OCI-LY7 (cell line): ENCODE data around the gene FGB. TPM values are rescaled to one million over a fixed set of nuclear protein-coding genes. Genes with fewer than 3 reads are reported as not detected.

Experiments used
- BruUV-seq: library from RNA; stranded (reverse); fragments of 400-500 nt; replicated peaks from 2 replicates; lab custom pipeline; 2021; lab: Mats Ljungman, UMichigan
- CTCF ChIA-PET: fragments of 300-600 bp; sonication (Branson Sonifier 250); formaldehyde crosslinking; loops from one replicate; lab custom pipeline; 2022; ENCODE audit warnings: antibody characterized with exemption; ENCODE audit not compliant: unreplicated experiment; lab: Charles Lee
- POLR2A ChIA-PET: fragments of 300-600 bp; sonication (Branson Sonifier 250); formaldehyde crosslinking; loops from one replicate; lab custom pipeline; 2022; ENCODE audit warnings: antibody characterized with exemption; lab: Charles Lee
- DNase-seq: peaks from one replicate; pipeline ENCODE4 v3.0.0-alpha.2; 2015; ENCODE audit warnings: low spot score
- H2AFZ ChIP-seq: fragments of 200-600 bp; sonication (generic), shearing (Covaris generic); 2 replicates; pipeline ENCODE4 v1.6.1; 2014; ENCODE audit warnings: mild to moderate bottlenecking, antibody characterized with exemption, low read length, moderate library complexity
- H3K27ac ChIP-seq: fragments of 200-600 bp; sonication (generic); 2 replicates; pipeline ENCODE4 v1.5.1; 2014; ENCODE audit warnings: mixed run types, low read depth, mild to moderate bottlenecking, moderate library complexity, low read length, inconsistent platforms; ENCODE audit not compliant: poor library complexity, severe bottlenecking
- H3K36me3 ChIP-seq: fragments of 200-600 bp; sonication (generic); 2 replicates; pipeline ENCODE4 v1.6.1; 2014; ENCODE audit warnings: mild to moderate bottlenecking, antibody characterized with exemption, low read length, moderate library complexity, mixed read lengths; ENCODE audit not compliant: insufficient read depth
- H3K4me1 ChIP-seq: fragments of 200-600 bp; sonication (generic); 2 replicates; pipeline ENCODE4 v1.5.1; 2014; ENCODE audit warnings: mild to moderate bottlenecking, low read length; ENCODE audit not compliant: insufficient read depth, poor library complexity, severe bottlenecking
- H3K4me2 ChIP-seq: fragments of 200-600 bp; sonication (generic); 2 replicates; pipeline ENCODE4 v1.6.1; 2014; ENCODE audit warnings: mild to moderate bottlenecking, low read length
- H3K4me3 ChIP-seq: fragments of 200-600 bp; sonication (generic); 2 replicates; pipeline ENCODE4 v1.5.1; 2014; ENCODE audit warnings: mild to moderate bottlenecking, low read depth, low read length; ENCODE audit not compliant: poor library complexity, severe bottlenecking
- H3K79me2 ChIP-seq: fragments of 200-600 bp; sonication (generic); 2 replicates; pipeline ENCODE4 v1.6.1; 2016; ENCODE audit warnings: low read depth, mild to moderate bottlenecking, low read length, moderate library complexity, mixed read lengths; ENCODE audit not compliant: insufficient read depth
- H3K9me2 ChIP-seq: fragments of 200-600 bp; sonication (generic); 2 replicates; pipeline ENCODE4 v1.6.1; 2016; ENCODE audit warnings: mild to moderate bottlenecking, low read length, mixed read lengths; ENCODE audit not compliant: insufficient read depth
- H3K9me3 ChIP-seq: fragments of 200-600 bp; sonication (generic); 2 replicates; pipeline ENCODE4 v1.6.1; 2014; ENCODE audit warnings: mild to moderate bottlenecking, mixed run types, low read length, mixed read lengths
- H4K20me1 ChIP-seq: fragments of 200-600 bp; sonication (generic); 2 replicates; pipeline ENCODE4 v1.6.1; 2014; ENCODE audit warnings: mild to moderate bottlenecking, antibody characterized with exemption, low read length, moderate library complexity, mixed read lengths; ENCODE audit not compliant: insufficient read depth
- EZH2phosphoT487 ChIP-seq: fragments of 200-600 bp; sonication (generic); IDR thresholded peaks from 2 replicates; pipeline ENCODE4 v1.6.1; 2018; ENCODE audit warnings: low read depth, borderline replicate concordance, mild to moderate bottlenecking, mixed run types, antibody characterized with exemption, low read length, moderate library complexity, mixed read lengths
- intact Hi-C: fragments of 100-400 bp; cut with micrococcal nuclease; formaldehyde crosslinking; loops from one replicate; pipeline ENCODE4 v1.10.0; 2022; ENCODE audit not compliant: unreplicated experiment
- total RNA-seq, 2 experiments: library from RNA; depleted of rRNA in 1 of 2; stranded (reverse); fragments of >200 nt in 1 of 2; shearing (Covaris generic) in 1 of 2; gene quantifications; 2 replicates each; pipeline ENCODE4 v1.2.3, GENCODE V29; 2014 to 2022
- TF ChIP-seq, protein P1 (sequence below): fragments of 200-600 bp; sonication (generic); conservative IDR thresholded peaks from 2 replicates; pipeline ENCODE4 v1.5.1; 2014; ENCODE audit warnings: mild to moderate bottlenecking, antibody characterized with exemption, low read length, moderate library complexity, mixed read lengths

Gene FGB
- total RNA-seq, 2 experiments from 2014 or later, result not detected

DNA sequence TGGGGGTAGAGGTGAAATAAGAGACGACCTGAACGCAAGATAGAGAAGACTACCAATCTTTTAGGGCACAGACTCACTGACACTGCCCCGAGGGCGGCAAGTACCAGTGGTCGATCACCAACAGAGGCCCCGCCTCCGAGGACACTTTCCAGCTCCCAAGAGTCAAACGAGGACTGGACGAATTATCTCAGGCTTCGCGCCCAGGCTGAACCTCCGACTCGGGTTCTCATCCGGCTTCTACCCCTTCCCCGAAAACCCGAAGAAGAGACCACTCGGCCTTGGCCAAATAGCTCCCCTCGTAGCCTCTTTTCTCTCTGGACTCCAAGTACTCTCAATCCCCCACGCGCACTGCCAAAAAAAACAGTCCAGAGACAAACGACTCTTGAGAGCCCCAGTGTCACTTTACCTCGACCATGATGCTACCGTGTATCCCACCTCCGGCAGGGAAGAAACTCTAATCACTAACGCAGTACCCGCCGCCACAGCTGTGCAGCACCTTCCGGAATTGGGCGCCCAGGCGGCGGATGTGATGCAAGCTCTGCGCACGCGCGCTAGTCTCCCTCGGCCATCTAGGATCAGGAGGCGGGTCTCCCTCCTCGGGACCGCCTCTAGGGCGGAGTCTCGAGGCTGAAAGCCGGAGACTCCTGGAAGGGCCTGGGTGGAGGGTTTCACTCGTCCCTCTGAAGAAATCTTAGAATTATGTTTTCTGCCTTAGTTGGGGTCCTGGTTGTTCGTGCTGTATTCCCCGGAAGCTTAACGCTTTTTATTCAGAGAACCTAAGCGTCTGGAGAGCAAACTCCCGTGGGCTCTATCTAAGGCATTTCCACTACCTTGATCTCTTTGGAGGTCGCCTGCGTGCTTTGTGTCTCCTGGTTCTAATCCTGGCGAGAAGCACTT lies 12.7 kb upstream of the FGB start, which contains the start of gene PLRG1:
Gene PLRG1, minus strand, starts transcription at position 507 of the 897 bp plus-strand sequence. Its CDS starts 92 bp downstream, at position 415.
- TSS peak; percentile 78 for BruUV-seq
- Histone ChIP-seq H3K4me1 (peaks cover 19% of the 10 kb centered on the region), H3K4me2 (peak within 1 kb of the TSS; percentile 99), H3K27ac (peak within 1 kb of the TSS; percentile 27), H2AFZ (peak within 1 kb of the TSS; percentile 91), H3K9me2 (no peaks in the 10 kb centered on the region), H3K36me3 (peaks cover 34% of the 10 kb centered on the region), H4K20me1 (peaks cover 13% of the 10 kb centered on the region; the same call in 1 of the 2 replicates), H3K79me2 (peaks cover 31% of the 10 kb centered on the region), H3K9me3 (no peaks in the 10 kb centered on the region), H3K4me3 (peak within 1 kb of the TSS; percentile 89)
- TF ChIP-seq, protein P1, sequence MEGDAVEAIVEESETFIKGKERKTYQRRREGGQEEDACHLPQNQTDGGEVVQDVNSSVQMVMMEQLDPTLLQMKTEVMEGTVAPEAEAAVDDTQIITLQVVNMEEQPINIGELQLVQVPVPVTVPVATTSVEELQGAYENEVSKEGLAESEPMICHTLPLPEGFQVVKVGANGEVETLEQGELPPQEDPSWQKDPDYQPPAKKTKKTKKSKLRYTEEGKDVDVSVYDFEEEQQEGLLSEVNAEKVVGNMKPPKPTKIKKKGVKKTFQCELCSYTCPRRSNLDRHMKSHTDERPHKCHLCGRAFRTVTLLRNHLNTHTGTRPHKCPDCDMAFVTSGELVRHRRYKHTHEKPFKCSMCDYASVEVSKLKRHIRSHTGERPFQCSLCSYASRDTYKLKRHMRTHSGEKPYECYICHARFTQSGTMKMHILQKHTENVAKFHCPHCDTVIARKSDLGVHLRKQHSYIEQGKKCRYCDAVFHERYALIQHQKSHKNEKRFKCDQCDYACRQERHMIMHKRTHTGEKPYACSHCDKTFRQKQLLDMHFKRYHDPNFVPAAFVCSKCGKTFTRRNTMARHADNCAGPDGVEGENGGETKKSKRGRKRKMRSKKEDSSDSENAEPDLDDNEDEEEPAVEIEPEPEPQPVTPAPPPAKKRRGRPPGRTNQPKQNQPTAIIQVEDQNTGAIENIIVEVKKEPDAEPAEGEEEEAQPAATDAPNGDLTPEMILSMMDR, result no peak
- TF ChIP-seq EZH2phosphoT487, result no peak
- DNase-seq, result peak; percentile 97
- POLR2A ChIA-PET, result interaction anchor here (0.6 to 5.2 kb wide), 20 partner anchors 10 to 1629 kb away, joined by 3 to 76 read pairs (median 4); no protein-coding TSS in a partner anchor
- CTCF ChIA-PET, result interaction anchor here (0.6 to 1.0 kb wide), 3 partner anchors 19 to 73 kb away, joined by 3 read pairs; no protein-coding TSS in a partner anchor
- intact Hi-C loops, result loop anchor here (5.0 to 10.0 kb wide), 2 partner anchors 255 to 822 kb away; no protein-coding TSS in a partner anchor

DNA sequence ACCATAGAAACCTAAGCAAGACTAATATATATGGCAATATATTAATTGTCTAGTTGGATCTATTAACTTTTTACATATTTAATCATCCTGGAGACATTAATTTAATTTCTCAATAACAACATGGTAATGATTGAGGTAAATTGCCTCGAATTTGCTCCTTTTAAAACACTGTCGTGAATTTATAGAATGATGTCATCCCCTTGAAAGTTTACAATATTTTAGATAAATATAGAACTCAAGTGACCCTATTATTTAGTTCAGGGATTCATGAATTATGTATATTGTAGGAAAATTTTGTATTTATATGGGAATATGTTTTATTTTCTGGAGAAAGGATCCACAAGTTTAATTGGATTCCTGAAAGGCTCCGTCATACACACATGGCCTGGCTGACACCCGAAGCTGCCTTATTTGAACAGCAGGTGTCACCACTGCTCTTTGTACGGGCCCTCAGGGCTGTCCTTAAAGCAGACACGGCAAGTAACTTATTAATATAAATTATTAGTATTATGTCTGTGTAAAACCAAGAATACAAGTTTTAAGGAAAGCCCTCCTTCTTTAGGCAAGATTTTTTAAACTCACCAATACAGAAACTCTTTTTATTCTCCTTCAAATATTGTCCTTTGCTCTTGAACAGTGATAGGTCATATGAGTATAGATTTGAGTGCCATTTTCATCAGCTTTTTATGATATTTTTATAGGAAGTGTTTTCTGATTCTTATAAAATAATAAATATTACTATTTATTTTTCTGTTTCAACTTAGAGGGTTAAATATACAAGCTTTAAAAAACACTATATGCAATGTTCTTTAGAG lies 10.7 kb upstream of the FGB start:
- no peak for TF ChIP-seq EZH2phosphoT487
- TF ChIP-seq, protein P1, result peak; percentile 95
- Histone ChIP-seq H3K4me3 (no peak overlapping the region), H3K9me2 (no peaks in the 10 kb centered on the region), H3K9me3 (no peaks in the 10 kb centered on the region), H2AFZ (peak overlapping the region; percentile 33; the same call in 1 of the 2 replicates), H3K79me2 (peaks cover 30% of the 10 kb centered on the region), H4K20me1 (peaks cover 13% of the 10 kb centered on the region; the same call in 1 of the 2 replicates), H3K4me1 (peaks cover 19% of the 10 kb centered on the region), H3K4me2 (no peak overlapping the region), H3K36me3 (peaks cover 15% of the 10 kb centered on the region), H3K27ac (no peak overlapping the region)
- ChIA-PET POLR2A (interaction anchor here (1.0 kb wide), 1 partner anchor 68 kb away, joined by 4 read pairs; no protein-coding TSS in a partner anchor), CTCF (no interaction called here)
- no TSS peak for BruUV-seq
- DNase-seq, result peak; percentile 74
- intact Hi-C loops, result loop anchor here (1.0 to 10.0 kb wide), 4 partner anchors 66 to 820 kb away; no protein-coding TSS in a partner anchor
